Measurements from ENCODE around the gene NLGN1.

DNA sequence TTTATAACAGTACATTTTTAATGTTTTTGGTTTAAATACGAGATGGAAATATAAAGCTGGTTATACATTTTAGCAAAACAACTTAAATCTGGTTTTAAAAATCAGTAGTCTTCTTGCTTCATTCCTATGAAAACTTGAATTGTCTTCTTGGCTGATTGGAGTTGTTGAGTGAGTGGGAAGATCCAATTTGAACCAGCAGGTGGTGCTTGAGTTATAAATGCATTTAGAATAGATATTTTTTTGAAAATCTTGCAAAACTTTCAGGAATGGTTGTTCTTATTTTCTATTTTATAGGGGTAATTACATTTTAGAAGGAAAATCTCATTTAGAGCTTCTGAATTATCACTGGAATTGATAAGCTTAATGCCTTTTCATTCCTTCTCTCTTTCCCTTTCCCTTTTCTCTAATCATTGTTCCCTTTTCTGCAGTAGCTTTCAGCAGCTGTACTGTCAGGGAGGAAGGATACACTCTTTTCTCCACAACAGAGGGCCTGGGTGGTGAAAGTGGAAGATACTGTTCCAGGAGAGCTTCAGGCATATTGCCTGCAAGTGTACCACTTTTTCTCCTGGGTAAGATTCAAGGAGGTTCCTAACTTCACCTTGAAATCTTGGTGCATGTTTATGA is 335.6 kb downstream of the NLGN1 start:
- TF ChIP-seq GATA2 (IDR thresholded peaks at IDR 0.05; ENCODE audit: low read depth, low read length) (no peak), GATA3 (IDR thresholded peaks at IDR 0.05; ENCODE audit: low read depth, low read length) (no peak)

Measured in SH-SY5Y (cell line).